Measurements from ENCODE around the gene PYM1. TPM values are rescaled to one million over a fixed set of nuclear protein-coding genes. Genes with fewer than 3 reads are reported as not detected.
"Not testable (repeated sequence)": the region's sequence is repeated elsewhere in the genome, so short reads cannot be mapped to it uniquely, and the experiment has no call there.

PYM1 gene
- total RNA-seq, 1 donor from 2014 or later = 14.3 TPM

- ATAC-seq (ENCODE audit: poor library complexity) (no peak), DNase-seq (no peak)
- intact Hi-C loops (cut with DNase I) = loop anchor here (5.0 kb wide), 1 partner anchor 94 kb away; no protein-coding TSS in a partner anchor
Observed at GRCh38 chr12:55925870-55926737, 1.6 kb downstream of the PYM1 start.

DNA sequence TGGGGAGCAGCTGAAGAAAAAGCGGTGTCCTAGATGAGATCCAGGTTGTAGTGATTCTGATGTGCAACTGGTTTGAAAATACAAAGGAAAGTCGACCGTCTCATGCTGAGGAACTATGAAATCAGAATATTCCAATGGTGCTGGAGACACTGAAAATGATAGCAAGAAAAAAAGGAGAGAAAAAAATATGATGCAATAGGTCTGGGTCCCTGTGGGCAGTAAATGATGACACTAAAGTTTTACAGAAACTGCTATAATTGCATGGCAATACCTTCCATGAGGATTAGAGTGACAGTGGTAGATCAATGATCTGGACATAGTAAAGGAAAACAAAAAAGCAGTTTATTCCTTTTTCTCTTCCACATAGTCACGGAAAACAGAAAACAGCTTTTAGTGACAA lies 2.3 kb downstream of the PYM1 start:
- DNase-seq (no peak), ATAC-seq (ENCODE audit: poor library complexity) (no peak)
- intact Hi-C loops (cut with DNase I) = loop anchor here (5.0 kb wide), 1 partner anchor 93 kb away; no protein-coding TSS in a partner anchor

GRCh38 chr12:55923648-55924047 lies 4.0 kb downstream of the PYM1 start:
- DNase-seq; ATAC-seq (ENCODE audit: poor library complexity); intact Hi-C loops (cut with DNase I): not testable (repeated sequence)

- DNase-seq = no peak
- no peak for ATAC-seq (ENCODE audit: poor library complexity)
- intact Hi-C loops (cut with DNase I) = no loop called here
Observed at GRCh38 chr12:55922126-55922525, 5.6 kb downstream of the PYM1 start.

DNA sequence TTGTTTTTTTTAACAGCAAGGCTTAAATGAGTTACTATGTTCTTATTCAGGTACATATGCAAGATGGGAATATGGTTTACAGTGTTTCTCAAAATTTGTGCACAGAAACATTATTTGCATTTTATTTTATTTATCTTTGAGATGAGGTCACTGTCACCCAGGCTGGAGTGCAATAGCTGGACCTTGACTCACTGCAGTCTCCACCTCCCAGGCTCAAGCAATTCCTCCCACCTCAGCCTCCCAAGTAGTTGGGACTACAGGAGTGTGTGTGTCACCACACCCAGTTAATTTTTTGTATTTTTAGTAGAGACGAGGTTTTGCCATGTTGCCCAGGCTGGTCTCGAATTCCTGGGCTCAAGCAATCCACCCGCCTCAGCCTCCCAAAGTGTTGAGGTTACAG lies 8.7 kb downstream of the PYM1 start:
- DNase-seq; intact Hi-C loops (cut with DNase I): not testable (repeated sequence)

GRCh38 chr12:55915482-55915859 lies 12.2 kb downstream of the PYM1 start:
- intact Hi-C loops (cut with DNase I) = no loop called here
- DNase-seq = no peak
- no peak for ATAC-seq (ENCODE audit: poor library complexity)

More for the DNA sequence above, 8.7 kb downstream of the PYM1 start:
- ATAC-seq (ENCODE audit: poor library complexity) = not testable (repeated sequence)

- ATAC-seq (ENCODE audit: poor library complexity) (no peak), DNase-seq (no peak)
- intact Hi-C loops (cut with DNase I) = no loop called here
Observed at GRCh38 chr12:55912908-55913307, 14.8 kb downstream of the PYM1 start.

- intact Hi-C loops (cut with DNase I) = loop anchor here (10.0 kb wide), 1 partner anchor 55 kb away; no protein-coding TSS in a partner anchor
- ATAC-seq (ENCODE audit: poor library complexity) (no peak), DNase-seq (no peak)
Observed at GRCh38 chr12:55909513-55909884, 18.2 kb downstream of the PYM1 start.

DNA sequence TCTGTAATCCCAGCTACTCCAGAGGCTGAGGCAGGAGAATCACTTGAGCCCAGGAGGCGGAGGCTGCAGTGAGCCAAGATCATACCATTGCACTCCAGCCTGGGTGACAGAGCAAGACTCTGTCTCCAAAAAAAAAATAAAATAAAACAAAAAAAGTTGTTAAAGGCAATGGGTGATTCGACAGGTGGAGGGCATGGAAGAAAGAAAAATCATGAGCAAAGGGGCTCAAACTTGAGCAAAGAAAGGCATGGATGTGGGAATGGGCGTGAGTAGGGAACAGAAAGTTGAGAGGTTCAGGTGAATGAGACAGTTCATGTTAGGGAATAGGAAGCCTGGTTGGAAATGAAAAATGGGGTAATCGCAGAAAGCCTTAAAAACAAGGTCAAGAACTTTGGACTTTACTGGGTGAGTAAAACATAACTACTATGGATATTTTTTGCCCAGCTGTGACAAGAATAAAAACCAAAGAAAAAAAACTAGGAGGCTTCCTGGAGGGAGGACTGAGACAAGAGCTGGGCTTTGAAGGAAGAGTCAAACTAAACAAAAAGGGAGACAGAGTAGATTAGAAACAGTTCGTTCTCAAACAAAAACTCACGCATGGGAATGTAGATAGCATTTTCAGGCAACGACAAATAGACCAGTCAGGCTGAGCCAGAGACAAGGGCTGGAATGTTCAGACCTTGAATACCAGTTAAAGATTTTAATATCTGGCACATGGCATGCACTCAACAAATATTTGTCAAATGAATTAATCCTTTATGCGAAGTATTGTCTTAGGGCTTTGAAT lies 18.8 kb downstream of the PYM1 start:
- intact Hi-C loops (cut with DNase I) = loop anchor here (10.0 kb wide), 1 partner anchor 54 kb away; no protein-coding TSS in a partner anchor
- ATAC-seq (ENCODE audit: poor library complexity) = peak; percentile 39

GRCh38 chr12:55906056-55906455 lies 21.6 kb downstream of the PYM1 start:
- no peak for DNase-seq
- ATAC-seq (ENCODE audit: poor library complexity) = no peak
- intact Hi-C loops (cut with DNase I) = loop anchor here (10.0 kb wide), 1 partner anchor 51 kb away; no protein-coding TSS in a partner anchor

More for the DNA sequence above, 18.8 kb downstream of the PYM1 start:
- DNase-seq = no peak

DNA sequence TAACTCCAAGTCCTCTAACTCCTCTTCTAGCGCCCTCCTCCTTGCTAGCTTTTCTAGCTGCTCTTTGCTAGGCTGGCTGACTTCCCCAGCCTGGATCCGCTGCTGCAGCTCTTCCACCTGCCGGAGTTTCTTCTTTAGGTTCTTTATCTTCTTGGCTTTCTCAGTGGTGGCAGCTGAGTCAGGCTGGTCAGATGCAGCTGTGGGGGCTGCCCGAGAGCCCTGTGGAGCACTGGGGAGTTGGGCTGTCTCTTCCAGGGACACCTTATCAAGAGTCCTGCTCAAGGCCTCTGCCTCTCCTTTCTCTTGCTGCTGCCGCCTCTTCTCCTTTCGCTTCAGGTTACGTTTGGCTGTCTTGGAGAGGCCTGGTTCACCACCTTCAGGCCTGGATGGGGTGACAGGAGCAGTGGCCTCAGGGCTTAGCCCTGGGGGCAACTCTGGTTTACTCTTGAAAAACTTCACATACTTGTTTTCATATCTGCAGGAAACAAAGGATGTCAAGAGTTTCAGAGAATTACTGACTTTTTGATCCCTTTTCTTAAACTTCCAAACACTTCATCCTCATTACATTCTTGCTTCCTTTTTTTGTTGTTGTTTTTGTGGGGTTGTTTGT lies 25.7 kb downstream of the PYM1 start:
- ATAC-seq (ENCODE audit: poor library complexity) (no peak), DNase-seq (no peak)
- intact Hi-C loops (cut with DNase I) = loop anchor here (10.0 kb wide), 1 partner anchor 47 kb away; no protein-coding TSS in a partner anchor

- intact Hi-C loops (cut with DNase I) = no loop called here
- ATAC-seq (ENCODE audit: poor library complexity) (no peak), DNase-seq (no peak)
Observed at GRCh38 chr12:55899082-55899481, 28.6 kb downstream of the PYM1 start.

GRCh38 chr12:55893723-55894122 lies 34.0 kb downstream of the PYM1 start:
- intact Hi-C loops (cut with DNase I) = no loop called here
- ATAC-seq (ENCODE audit: poor library complexity) (no peak), DNase-seq (no peak)

DNA sequence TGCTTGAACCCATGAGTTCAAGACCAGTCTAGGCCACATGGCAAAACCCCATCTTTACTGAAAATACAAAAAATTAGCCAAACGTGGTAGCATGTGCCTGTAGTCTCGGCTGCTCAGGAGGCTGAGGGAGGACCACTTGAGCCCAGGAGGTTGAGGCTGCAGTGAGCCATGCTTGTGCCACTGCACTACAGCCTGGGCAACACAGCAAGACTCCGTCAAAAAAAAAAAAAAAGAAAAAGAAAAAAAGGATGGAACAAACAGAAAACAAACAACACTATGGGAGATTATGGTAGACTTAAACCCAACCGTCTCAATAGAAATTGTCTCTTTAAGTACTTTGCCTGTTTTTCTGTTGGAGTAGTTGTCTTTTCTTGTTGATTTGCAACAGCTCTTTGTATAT lies 36.4 kb downstream of the PYM1 start:
- intact Hi-C loops (cut with DNase I) = no loop called here

DNA sequence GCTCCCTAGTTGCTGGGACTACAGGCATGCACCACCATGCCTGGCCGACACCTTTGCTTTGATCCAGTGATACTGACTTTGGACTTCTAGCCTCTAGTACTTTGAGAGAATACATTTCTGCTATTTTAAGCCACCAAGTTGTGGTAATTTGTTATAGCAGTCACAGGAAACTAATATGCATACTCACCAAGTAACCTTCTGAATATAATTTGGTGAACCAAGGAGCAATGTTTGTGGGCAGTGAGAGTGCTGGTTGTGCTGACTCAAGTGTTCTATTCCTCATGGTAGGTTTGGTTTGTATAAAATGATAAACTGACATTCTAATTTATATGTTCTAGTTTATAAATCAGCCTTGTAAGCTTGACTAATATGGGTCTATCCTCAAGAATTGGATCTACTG lies 42.6 kb downstream of the PYM1 start:
- intact Hi-C loops (cut with DNase I) = no loop called here
- no peak for ATAC-seq (ENCODE audit: poor library complexity)
- DNase-seq = no peak

More for the DNA sequence above, 36.4 kb downstream of the PYM1 start:
- DNase-seq = no peak
- no peak for ATAC-seq (ENCODE audit: poor library complexity)

GRCh38 chr12:55877824-55878223 lies 49.9 kb downstream of the PYM1 start:
- no peak for ATAC-seq (ENCODE audit: poor library complexity)
- DNase-seq = no peak
- intact Hi-C loops (cut with DNase I) = no loop called here

DNA sequence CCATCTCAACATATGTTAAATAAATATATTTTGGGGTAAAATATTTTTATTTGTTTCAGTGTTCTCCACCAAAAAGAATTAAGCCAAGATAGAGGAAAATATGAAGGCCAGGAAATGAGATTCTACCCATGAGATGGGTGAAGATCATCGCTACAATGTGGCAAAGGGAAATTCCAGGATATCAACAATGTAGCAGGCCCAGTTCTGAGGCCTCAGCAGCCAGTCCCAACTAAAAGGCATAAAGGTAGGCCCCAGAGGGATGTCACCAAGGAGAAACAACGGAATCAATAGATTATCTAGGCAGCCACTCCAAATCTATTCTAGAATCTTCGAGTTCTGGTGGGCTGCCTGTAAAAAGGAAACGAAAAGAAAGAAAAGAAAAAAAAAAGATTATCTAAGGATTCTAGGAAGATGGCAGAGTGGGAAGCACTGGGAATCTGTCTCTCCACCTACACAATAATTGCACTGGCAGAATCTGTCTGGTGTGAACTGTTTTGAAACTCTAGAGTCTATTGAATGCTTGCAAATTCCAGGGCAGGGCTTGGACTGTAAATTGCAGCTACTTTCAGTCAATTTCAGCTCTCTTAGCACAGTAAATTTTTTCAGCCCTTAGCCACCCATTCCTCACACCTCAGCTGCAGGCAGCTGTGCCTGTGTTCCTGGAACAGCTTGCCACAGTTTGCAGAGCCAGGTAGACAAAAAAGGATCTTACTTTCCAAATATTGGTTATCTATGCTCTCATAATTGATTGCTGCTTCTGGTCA lies 51.8 kb downstream of the PYM1 start:
- intact Hi-C loops (cut with DNase I) = no loop called here
- ATAC-seq (ENCODE audit: poor library complexity) (no peak), DNase-seq (no peak)

- DNase-seq (no peak), ATAC-seq (ENCODE audit: poor library complexity) (no peak)
- intact Hi-C loops (cut with DNase I) = no loop called here
Observed at GRCh38 chr12:55874443-55874842, 53.3 kb downstream of the PYM1 start.
